Fibroblast of lung (primary cell): ENCODE data around the gene MACROD2.

Source experiments
- EZH2 ChIP-seq: IDR thresholded peaks from 2 replicates; pipeline ENCODE4 v1.5.1; 2012; ENCODE audit warnings: low read length, control low read depth, mild to moderate bottlenecking; ENCODE audit errors: missing control alignments
- TF ChIP-seq, protein P1 (sequence below), 2 donors: IDR thresholded peaks in 1 of 2; conservative IDR thresholded peaks in 1 of 2; 1 replicate in 1 of 2; 2 replicates in 1 of 2; pipeline ENCODE4 v1.5.1; 2011 to 2012; ENCODE audit warnings: low read length in 2 of 2, control low read depth in 1 of 2, inconsistent platforms in 1 of 2, low read depth in 1 of 2, mild to moderate bottlenecking in 1 of 2

- TF ChIP-seq, protein P1, sequence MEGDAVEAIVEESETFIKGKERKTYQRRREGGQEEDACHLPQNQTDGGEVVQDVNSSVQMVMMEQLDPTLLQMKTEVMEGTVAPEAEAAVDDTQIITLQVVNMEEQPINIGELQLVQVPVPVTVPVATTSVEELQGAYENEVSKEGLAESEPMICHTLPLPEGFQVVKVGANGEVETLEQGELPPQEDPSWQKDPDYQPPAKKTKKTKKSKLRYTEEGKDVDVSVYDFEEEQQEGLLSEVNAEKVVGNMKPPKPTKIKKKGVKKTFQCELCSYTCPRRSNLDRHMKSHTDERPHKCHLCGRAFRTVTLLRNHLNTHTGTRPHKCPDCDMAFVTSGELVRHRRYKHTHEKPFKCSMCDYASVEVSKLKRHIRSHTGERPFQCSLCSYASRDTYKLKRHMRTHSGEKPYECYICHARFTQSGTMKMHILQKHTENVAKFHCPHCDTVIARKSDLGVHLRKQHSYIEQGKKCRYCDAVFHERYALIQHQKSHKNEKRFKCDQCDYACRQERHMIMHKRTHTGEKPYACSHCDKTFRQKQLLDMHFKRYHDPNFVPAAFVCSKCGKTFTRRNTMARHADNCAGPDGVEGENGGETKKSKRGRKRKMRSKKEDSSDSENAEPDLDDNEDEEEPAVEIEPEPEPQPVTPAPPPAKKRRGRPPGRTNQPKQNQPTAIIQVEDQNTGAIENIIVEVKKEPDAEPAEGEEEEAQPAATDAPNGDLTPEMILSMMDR (conservative IDR thresholded peaks at IDR 0.05 in 1 of 2, IDR thresholded peaks at IDR 0.05 in 1 of 2; ENCODE audit: low read depth in 1 of 2, low read length in 2 of 2): no peak
- TF ChIP-seq EZH2: no peak
These were observed 555.3 kb downstream of the MACROD2 start for GRCh38 chr20:14550655-14551054.
